Calu3 (cell line): Measurements from ENCODE around the gene ARMH1. TPM values are rescaled to one million over a fixed set of nuclear protein-coding genes. Genes with fewer than 3 reads are reported as not detected.

Source experiments
- BruUV-seq: library from RNA; stranded (reverse); fragments of 400-500 nt; replicated peaks from 2 replicates; lab custom pipeline; 2021; lab: Mats Ljungman, UMichigan
- CTCF ChIA-PET: fragments of 300-600 bp; sonication (Branson Sonifier 250); formaldehyde crosslinking; loops from one replicate; lab custom pipeline; 2022; ENCODE audit warnings: antibody characterized with exemption; lab: Charles Lee
- DNase-seq: peaks from one replicate; pipeline ENCODE4 v3.0.0; 2022
- H3K27ac Mint-ChIP-seq: one replicate; pipeline ENCODE4 v1.8.0; 2022; ENCODE audit warnings: mixed read lengths; ENCODE audit not compliant: unreplicated experiment
- H3K27me3 Mint-ChIP-seq: one replicate; pipeline ENCODE4 v1.8.0; 2022; ENCODE audit warnings: mixed read lengths; ENCODE audit not compliant: unreplicated experiment
- H3K36me3 Mint-ChIP-seq: one replicate; pipeline ENCODE4 v1.8.0; 2022; ENCODE audit warnings: mild to moderate bottlenecking, moderate library complexity, mixed read lengths; ENCODE audit not compliant: insufficient read depth, unreplicated experiment
- H3K4me1 Mint-ChIP-seq: one replicate; pipeline ENCODE4 v1.8.0; 2022; ENCODE audit warnings: mild to moderate bottlenecking, low read depth, mixed read lengths; ENCODE audit not compliant: unreplicated experiment
- H3K4me3 Mint-ChIP-seq: one replicate; pipeline ENCODE4 v1.8.0; 2022; ENCODE audit warnings: mild to moderate bottlenecking, low read depth, moderate library complexity, mixed read lengths; ENCODE audit not compliant: unreplicated experiment
- H3K9me3 Mint-ChIP-seq: one replicate; pipeline ENCODE4 v1.8.0; 2022; ENCODE audit warnings: low read depth, mixed read lengths; ENCODE audit not compliant: unreplicated experiment
- CTCF ChIP-seq: fragments of 200-600 bp; IDR thresholded peaks from one replicate; pipeline ENCODE4 v1.8.0; 2022; ENCODE audit warnings: antibody characterized with exemption; ENCODE audit not compliant: unreplicated experiment
- intact Hi-C: fragments of 100-400 bp; cut with micrococcal nuclease; formaldehyde crosslinking; loops from one replicate; pipeline ENCODE4 v1.10.0; 2022; ENCODE audit not compliant: unreplicated experiment
- total RNA-seq: library from RNA; stranded (reverse); gene quantifications from 2 replicates; pipeline ENCODE4 v1.2.3, GENCODE V29; 2022

ARMH1 gene
- total RNA-seq, 1 experiment from 2014 or later, result 5.8 TPM

GRCh38 chr1:44678626-44679025 is 4.1 kb downstream of the ARMH1 start:
- Mint-ChIP-seq H3K4me3 (no peak overlapping the region), H3K4me1 (peaks cover 16% of the 10 kb centered on the region), H3K36me3 (peaks cover 20% of the 10 kb centered on the region), H3K9me3 (no peaks in the 10 kb centered on the region), H3K27me3 (no peaks in the 10 kb centered on the region), H3K27ac (no peak overlapping the region)
- intact Hi-C loops, result no loop called here
- CTCF ChIA-PET, result no interaction called here
- TF ChIP-seq CTCF, result no peak
- BruUV-seq, result no TSS peak
- DNase-seq, result no peak

GRCh38 chr1:44679468-44679867 is 5.0 kb downstream of the ARMH1 start:
- intact Hi-C loops, result no loop called here
- CTCF ChIA-PET, result no interaction called here
- Mint-ChIP-seq H3K36me3 (peaks cover 12% of the 10 kb centered on the region), H3K27me3 (no peaks in the 10 kb centered on the region), H3K4me1 (peaks cover 16% of the 10 kb centered on the region), H3K27ac (no peak overlapping the region), H3K4me3 (no peak overlapping the region), H3K9me3 (no peaks in the 10 kb centered on the region)
- BruUV-seq, result no TSS peak
- TF ChIP-seq CTCF, result no peak
- DNase-seq, result no peak

GRCh38 chr1:44681905-44682882 is 7.7 kb downstream of the ARMH1 start:
- DNase-seq, result peak; percentile 52
- Mint-ChIP-seq H3K36me3 (peaks cover 5% of the 10 kb centered on the region), H3K27me3 (no peaks in the 10 kb centered on the region), H3K4me3 (peak overlapping the region; percentile 7), H3K27ac (peak overlapping the region; percentile 74), H3K9me3 (no peaks in the 10 kb centered on the region), H3K4me1 (peaks cover 16% of the 10 kb centered on the region)
- CTCF ChIA-PET, result interaction anchor here (1.1 kb wide), 1 partner anchor 8 kb away, joined by 3 read pairs; the partner anchor contains the start of genes ARMH1 and TMEM53
- intact Hi-C loops, result no loop called here
- BruUV-seq, result no TSS peak
- no peak for TF ChIP-seq CTCF

GRCh38 chr1:44682883-44683265 is 8.4 kb downstream of the ARMH1 start:
- Mint-ChIP-seq H3K36me3 (peaks cover 5% of the 10 kb centered on the region), H3K27me3 (no peaks in the 10 kb centered on the region), H3K4me3 (no peak overlapping the region), H3K27ac (no peak overlapping the region), H3K9me3 (no peaks in the 10 kb centered on the region), H3K4me1 (peaks cover 16% of the 10 kb centered on the region)
- DNase-seq, result no peak
- CTCF ChIA-PET, result interaction anchor here (1.1 kb wide), 1 partner anchor 9 kb away, joined by 3 read pairs; the partner anchor contains the start of genes ARMH1 and TMEM53
- BruUV-seq, result no TSS peak
- no peak for TF ChIP-seq CTCF
- intact Hi-C loops, result no loop called here
